Panc1 (cell line): ENCODE results near the gene CDC42BPA.

Experiments
- POLR2AphosphoS5 ChIP-seq: IDR thresholded peaks from 2 replicates; pipeline ENCODE4 v1.6.1; 2012; ENCODE audit warnings: mild to moderate bottlenecking, low read depth, low read length, moderate library complexity
- TF ChIP-seq, protein P1 (sequence below): fragments of 450-650 bp; IDR thresholded peaks from 2 replicates; pipeline ENCODE4 v1.5.1; 2017; ENCODE audit warnings: mild to moderate bottlenecking

DNA sequence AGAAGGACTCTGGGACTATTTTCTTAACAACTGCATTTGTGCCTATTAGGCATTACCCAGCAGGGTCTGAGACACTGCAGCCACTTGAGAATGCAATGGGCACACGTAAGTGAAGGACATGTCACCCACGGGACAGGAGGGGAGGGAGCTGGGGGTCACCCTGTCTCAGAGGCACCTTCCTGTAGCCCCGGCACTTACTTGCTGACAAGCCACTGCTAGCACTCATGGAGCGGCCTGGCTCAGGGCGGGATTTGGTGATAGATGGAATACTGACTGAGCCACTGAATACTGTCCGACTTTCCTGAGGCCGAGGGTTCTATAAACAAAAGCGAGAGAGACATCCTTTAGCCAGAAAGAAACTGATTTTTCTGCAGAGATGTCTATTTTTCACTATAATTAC, 313.5 kb downstream of the CDC42BPA start:
- TF ChIP-seq, protein P1, sequence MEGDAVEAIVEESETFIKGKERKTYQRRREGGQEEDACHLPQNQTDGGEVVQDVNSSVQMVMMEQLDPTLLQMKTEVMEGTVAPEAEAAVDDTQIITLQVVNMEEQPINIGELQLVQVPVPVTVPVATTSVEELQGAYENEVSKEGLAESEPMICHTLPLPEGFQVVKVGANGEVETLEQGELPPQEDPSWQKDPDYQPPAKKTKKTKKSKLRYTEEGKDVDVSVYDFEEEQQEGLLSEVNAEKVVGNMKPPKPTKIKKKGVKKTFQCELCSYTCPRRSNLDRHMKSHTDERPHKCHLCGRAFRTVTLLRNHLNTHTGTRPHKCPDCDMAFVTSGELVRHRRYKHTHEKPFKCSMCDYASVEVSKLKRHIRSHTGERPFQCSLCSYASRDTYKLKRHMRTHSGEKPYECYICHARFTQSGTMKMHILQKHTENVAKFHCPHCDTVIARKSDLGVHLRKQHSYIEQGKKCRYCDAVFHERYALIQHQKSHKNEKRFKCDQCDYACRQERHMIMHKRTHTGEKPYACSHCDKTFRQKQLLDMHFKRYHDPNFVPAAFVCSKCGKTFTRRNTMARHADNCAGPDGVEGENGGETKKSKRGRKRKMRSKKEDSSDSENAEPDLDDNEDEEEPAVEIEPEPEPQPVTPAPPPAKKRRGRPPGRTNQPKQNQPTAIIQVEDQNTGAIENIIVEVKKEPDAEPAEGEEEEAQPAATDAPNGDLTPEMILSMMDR = no peak
- no peak for TF ChIP-seq POLR2AphosphoS5
